Activated naive CD4-positive, alpha-beta T cell treated with anti-CD3 and anti-CD28 coated beads for 36 hours (primary cell): ENCODE data around the gene POTEH. TPM values are rescaled to one million over a fixed set of nuclear protein-coding genes. Genes with fewer than 3 reads are reported as not detected.
"Not testable (repeated sequence)": the region's sequence is repeated elsewhere in the genome, so short reads cannot be mapped to it uniquely, and the experiment has no call there.

Experiments used
- CTCF ChIA-PET: fragments of 350-600 bp; sonication (Branson Sonifier 250); formaldehyde crosslinking; loops from one replicate; lab custom pipeline; 2021; ENCODE audit warnings: antibody characterized with exemption; lab: Charles Lee
- DNase-seq: peaks from one replicate; pipeline ENCODE4 v3.0.0-alpha.2; 2020
- H3K27ac Mint-ChIP-seq: one replicate; pipeline ENCODE4 v1.8.0; 2021; ENCODE audit warnings: mild to moderate bottlenecking, mixed read lengths
- H3K27me3 Mint-ChIP-seq: one replicate; pipeline ENCODE4 v1.8.0; 2021; ENCODE audit warnings: low read depth, mixed read lengths
- H3K36me3 Mint-ChIP-seq: one replicate; pipeline ENCODE4 v1.8.0; 2021; ENCODE audit warnings: low read depth, mixed read lengths
- H3K4me1 Mint-ChIP-seq: one replicate; pipeline ENCODE4 v1.8.0; 2021; ENCODE audit warnings: low read depth, mixed read lengths
- H3K4me3 Mint-ChIP-seq: one replicate; pipeline ENCODE4 v1.8.0; 2021; ENCODE audit warnings: mild to moderate bottlenecking, moderate library complexity, mixed read lengths
- H3K9me3 Mint-ChIP-seq: one replicate; pipeline ENCODE4 v1.8.0; 2021; ENCODE audit warnings: mixed read lengths
- intact Hi-C: fragments of 100-400 bp; cut with micrococcal nuclease; formaldehyde crosslinking; loops from one replicate; pipeline ENCODE4 v1.15.1; 2023
- total RNA-seq, 2 experiments: library from RNA; stranded (reverse); gene quantifications; one replicate each; pipeline ENCODE4 v1.2.3, GENCODE V29; 2021

Gene POTEH
- total RNA-seq = not detected

DNA sequence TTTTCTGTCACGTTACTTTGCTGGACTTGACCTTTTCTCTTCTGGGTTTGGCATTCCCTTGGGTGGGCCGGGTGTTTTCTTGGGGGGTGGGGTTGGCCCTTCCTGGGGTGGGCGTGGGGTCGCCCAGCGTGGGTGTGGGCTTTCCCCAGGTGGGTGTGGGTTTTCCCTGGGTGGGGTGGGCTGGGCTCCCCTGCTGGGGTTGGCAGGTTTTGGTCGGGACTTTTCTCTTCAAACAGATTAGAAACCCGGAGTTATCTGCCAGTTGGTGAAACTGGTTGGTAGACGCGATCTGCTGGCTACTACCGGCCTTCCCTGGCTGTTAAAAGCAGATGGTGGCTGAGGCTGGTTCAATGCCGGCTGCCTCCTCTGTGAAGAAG is at the start of gene POTEH:
TSS of gene POTEH (plus strand) at position 278 of the 377 bp plus-strand sequence. CDS start at position 330, 52 bp downstream.
- H3K36me3 Mint-ChIP-seq, CTCF ChIA-PET, H3K27me3 Mint-ChIP-seq, H3K27ac Mint-ChIP-seq, intact Hi-C loops, H3K4me3 Mint-ChIP-seq, H3K9me3 Mint-ChIP-seq, DNase-seq, H3K4me1 Mint-ChIP-seq: not testable (repeated sequence)

DNA sequence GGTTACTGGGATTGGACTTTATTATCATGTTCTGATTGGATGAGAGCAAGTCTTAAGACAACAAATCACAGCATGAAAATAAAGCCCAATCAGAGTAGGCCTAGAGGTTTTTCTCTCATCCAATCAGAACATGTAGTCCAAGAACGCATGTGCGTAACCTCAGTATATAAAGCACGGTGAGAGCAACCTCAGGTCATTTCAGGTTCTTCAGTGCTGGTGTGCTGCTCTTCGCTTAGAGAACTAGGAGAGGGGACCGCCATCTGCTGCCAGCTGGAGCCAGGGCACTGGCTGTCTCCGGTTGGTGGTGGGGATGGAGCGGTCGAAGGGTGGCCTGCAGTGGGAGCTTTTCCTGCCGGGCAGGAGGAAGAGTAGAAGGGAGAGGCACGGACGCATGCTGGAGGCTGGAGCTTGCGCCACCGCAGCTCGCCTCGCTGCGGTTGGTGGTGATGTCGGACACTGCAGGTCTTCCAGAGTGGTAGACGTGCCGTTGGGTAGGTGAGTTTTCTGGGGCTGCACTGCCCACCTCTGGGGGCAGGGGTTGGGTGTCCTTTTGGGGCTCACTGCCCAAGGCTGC is 47.5 kb upstream of the POTEH start:
- H3K4me3 Mint-ChIP-seq, DNase-seq, H3K27ac Mint-ChIP-seq, intact Hi-C loops, H3K27me3 Mint-ChIP-seq, H3K36me3 Mint-ChIP-seq, H3K4me1 Mint-ChIP-seq, CTCF ChIA-PET, H3K9me3 Mint-ChIP-seq: not testable (repeated sequence)

DNA sequence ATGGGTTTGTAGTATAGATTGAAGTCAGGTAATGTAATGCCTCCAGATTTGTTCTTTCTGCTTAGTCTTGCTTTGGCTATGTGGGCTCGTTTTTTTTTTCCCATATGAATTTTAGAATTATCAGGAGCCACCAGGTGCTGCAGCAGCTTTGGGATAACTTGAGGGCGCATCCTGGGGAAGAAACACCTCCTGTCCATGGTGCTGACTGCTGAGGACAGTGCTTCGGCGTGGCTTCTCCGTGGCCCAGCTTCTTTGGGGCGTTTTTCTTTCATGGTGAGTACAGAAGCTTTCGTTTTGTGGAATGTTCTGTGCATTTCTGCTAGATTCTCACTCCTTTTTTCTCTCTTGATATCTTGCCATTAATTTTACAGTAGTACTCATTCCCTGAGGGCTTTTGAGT is 37.9 kb upstream of the POTEH start:
- H3K36me3 Mint-ChIP-seq, CTCF ChIA-PET, DNase-seq, H3K9me3 Mint-ChIP-seq, H3K4me1 Mint-ChIP-seq, H3K27me3 Mint-ChIP-seq, H3K4me3 Mint-ChIP-seq, H3K27ac Mint-ChIP-seq, intact Hi-C loops: not testable (repeated sequence)

DNA sequence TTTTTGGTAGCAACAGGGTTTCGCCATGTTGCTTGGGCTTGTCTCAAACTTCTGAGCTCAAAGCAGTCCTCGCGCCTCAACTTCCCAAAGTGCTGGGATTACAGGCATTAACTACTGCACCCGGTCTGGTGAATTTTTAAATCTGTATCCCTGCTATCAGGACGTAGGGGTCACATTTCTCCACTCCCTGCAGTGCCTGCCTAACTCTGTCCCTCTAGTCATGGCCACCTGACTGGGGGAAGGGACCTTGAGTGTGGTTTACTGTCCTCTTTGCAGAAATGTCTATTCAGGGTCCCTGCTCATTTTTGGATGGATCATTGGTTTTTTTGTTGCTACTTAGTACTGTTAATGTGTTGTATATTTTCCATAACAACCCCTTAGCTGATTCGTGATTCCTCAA is 37.1 kb upstream of the POTEH start:
- H3K27ac Mint-ChIP-seq, DNase-seq, H3K4me3 Mint-ChIP-seq, H3K4me1 Mint-ChIP-seq, H3K27me3 Mint-ChIP-seq, CTCF ChIA-PET, H3K36me3 Mint-ChIP-seq, H3K9me3 Mint-ChIP-seq, intact Hi-C loops: not testable (repeated sequence)

- CTCF ChIA-PET, H3K4me1 Mint-ChIP-seq: not testable (repeated sequence)
Measured at GRCh38 chr22:15653241-15653640, 36.6 kb upstream of the POTEH start.

GRCh38 chr22:15661102-15661501 is 28.7 kb upstream of the POTEH start:
- H3K9me3 Mint-ChIP-seq, H3K27ac Mint-ChIP-seq, H3K36me3 Mint-ChIP-seq, H3K27me3 Mint-ChIP-seq, H3K4me3 Mint-ChIP-seq, intact Hi-C loops, H3K4me1 Mint-ChIP-seq, DNase-seq, CTCF ChIA-PET: not testable (repeated sequence)

More at GRCh38 chr22:15653241-15653640, 36.6 kb upstream of the POTEH start:
- H3K27ac Mint-ChIP-seq, intact Hi-C loops, H3K36me3 Mint-ChIP-seq, H3K27me3 Mint-ChIP-seq, H3K4me3 Mint-ChIP-seq, H3K9me3 Mint-ChIP-seq, DNase-seq: not testable (repeated sequence)

DNA sequence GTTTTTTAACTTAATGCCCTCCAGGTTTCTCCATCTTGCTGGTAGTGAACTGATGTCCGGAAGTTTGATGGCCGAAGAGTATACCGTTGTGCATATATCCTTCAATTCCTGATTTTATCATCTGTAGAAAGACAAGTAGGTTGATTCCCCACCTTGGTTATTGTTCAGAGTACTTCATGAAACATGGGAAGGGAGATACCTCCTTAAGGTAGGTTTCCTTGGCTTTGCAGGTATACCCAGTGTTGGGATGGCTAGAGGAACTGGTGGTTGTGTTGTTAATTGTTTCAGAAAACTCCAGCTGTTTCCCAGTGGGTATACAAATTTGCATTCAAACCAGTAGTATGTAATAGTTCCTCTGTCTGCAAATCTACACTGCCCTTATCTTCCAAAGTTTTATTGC is 25.1 kb upstream of the POTEH start:
- H3K27ac Mint-ChIP-seq, intact Hi-C loops, H3K9me3 Mint-ChIP-seq, H3K36me3 Mint-ChIP-seq, H3K4me1 Mint-ChIP-seq, CTCF ChIA-PET, H3K27me3 Mint-ChIP-seq, H3K4me3 Mint-ChIP-seq, DNase-seq: not testable (repeated sequence)

DNA sequence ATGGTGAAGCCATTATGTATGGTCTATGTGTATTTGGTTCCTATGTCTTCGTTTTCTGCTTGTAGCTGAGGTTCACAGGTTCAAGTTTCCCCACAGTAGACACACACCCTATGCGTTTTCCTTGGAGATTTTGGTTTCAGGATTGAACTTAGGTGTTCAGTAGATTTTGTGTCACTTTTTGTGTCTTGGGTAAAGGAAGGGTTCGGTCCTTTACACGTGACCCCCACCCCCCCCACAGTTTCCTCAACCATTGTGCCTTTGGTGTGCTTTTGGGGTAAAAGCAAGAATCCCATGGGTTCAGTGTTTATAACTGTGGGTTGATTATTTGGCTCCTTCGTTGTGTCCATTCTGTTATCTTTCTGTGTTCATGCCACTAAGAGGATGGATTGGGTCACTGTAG is 24.3 kb upstream of the POTEH start:
- H3K36me3 Mint-ChIP-seq, H3K27ac Mint-ChIP-seq, CTCF ChIA-PET, H3K9me3 Mint-ChIP-seq, intact Hi-C loops, DNase-seq, H3K4me1 Mint-ChIP-seq, H3K27me3 Mint-ChIP-seq, H3K4me3 Mint-ChIP-seq: not testable (repeated sequence)

- H3K4me1 Mint-ChIP-seq, H3K4me3 Mint-ChIP-seq, H3K27me3 Mint-ChIP-seq, H3K36me3 Mint-ChIP-seq, H3K27ac Mint-ChIP-seq, intact Hi-C loops, DNase-seq, H3K9me3 Mint-ChIP-seq, CTCF ChIA-PET: not testable (repeated sequence)
Measured at GRCh38 chr22:15669430-15669829, 20.4 kb upstream of the POTEH start.

GRCh38 chr22:15679702-15680101 is 10.1 kb upstream of the POTEH start:
- H3K9me3 Mint-ChIP-seq, CTCF ChIA-PET, H3K27me3 Mint-ChIP-seq, DNase-seq, H3K4me1 Mint-ChIP-seq, H3K27ac Mint-ChIP-seq, H3K36me3 Mint-ChIP-seq, intact Hi-C loops, H3K4me3 Mint-ChIP-seq: not testable (repeated sequence)

DNA sequence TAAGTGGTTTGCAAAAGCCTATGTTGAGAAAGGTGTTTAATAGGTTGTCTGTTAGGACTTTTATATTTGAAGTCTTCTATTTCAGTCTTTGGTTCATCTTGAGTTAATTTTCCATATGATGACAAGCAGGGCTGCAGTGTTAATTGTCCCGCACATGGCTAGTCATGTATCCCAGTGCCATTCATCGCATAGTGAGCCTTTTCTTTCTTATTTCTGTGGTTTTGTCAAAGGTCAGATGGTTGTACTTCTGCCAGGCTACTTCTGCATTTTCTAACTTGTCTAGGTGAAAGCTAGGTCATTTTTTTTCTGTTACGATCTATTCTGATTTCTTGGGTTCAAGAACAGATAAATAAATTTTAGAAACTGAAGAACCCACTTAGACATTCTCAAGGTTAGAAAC is 5.7 kb upstream of the POTEH start:
- DNase-seq, CTCF ChIA-PET, H3K27ac Mint-ChIP-seq, H3K27me3 Mint-ChIP-seq, H3K4me1 Mint-ChIP-seq, H3K9me3 Mint-ChIP-seq, H3K36me3 Mint-ChIP-seq, intact Hi-C loops, H3K4me3 Mint-ChIP-seq: not testable (repeated sequence)

DNA sequence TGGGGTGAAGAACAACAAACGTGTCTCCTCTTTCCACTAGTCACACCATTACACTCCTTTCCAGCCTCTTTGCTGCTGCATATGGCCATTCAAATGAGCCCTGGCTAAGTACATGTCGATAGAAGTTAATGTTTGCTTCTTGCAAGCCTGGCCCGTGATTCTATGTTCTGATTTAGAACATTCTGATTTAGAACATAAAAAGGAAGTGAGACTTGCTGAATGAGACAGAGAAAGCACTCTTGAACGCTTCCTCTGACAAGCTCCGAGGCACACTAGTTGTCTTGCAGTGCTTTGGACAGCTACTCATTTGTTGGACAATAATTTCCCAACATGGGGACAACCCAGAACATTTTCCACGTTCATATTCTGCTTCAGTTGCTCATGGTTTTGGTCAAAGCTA is 5.1 kb upstream of the POTEH start:
- H3K27ac Mint-ChIP-seq, H3K27me3 Mint-ChIP-seq, intact Hi-C loops, H3K4me1 Mint-ChIP-seq, CTCF ChIA-PET, H3K4me3 Mint-ChIP-seq, H3K36me3 Mint-ChIP-seq, DNase-seq, H3K9me3 Mint-ChIP-seq: not testable (repeated sequence)

DNA sequence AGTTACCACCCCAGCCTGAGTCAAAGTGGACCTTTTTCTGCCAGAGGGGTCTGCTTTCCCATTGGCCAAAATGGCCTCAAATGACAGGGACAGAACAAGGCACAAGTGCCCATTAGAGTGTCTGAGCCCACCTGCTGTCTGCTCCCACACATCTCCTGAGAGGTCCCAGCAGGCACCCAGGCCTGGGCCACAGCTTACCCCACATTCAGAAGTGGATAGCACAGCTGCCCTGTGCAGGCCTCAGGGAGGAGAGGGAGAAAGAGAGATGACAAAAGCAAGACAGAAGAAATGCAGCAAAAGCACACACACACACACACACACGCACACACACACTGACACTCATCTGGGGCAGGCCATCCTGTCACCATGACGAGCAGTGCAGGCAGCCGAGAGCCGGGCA is 4.2 kb upstream of the POTEH start:
- H3K4me3 Mint-ChIP-seq, DNase-seq, intact Hi-C loops, H3K36me3 Mint-ChIP-seq, H3K27ac Mint-ChIP-seq, CTCF ChIA-PET, H3K9me3 Mint-ChIP-seq, H3K27me3 Mint-ChIP-seq, H3K4me1 Mint-ChIP-seq: not testable (repeated sequence)

DNA sequence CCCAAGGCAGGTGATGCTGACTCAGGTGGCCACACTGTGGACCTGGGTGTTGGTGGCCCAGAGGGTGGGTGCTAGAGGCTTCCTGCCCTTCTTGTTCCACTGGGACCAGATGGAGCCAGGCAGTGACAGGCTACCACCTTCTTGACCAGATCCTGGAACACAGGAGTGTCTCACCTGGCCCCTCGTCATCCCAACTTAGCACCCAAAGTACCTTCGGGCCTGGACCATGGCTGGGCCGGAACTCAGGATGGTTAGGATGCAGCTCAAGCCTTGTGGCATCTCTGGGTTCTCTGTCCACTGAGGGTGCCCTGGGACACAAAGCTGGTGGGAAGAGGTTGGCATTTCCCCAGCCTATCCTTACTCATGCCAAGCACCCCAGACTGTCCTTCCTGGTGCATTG is 2.7 kb upstream of the POTEH start:
- H3K9me3 Mint-ChIP-seq, CTCF ChIA-PET, H3K36me3 Mint-ChIP-seq, H3K4me3 Mint-ChIP-seq, intact Hi-C loops, H3K27ac Mint-ChIP-seq, H3K27me3 Mint-ChIP-seq, H3K4me1 Mint-ChIP-seq, DNase-seq: not testable (repeated sequence)
